ENCODE measurements around the gene LEPR.
A peak's percentile ranks its signal among the peaks of the same experiment; 100 is the strongest.
"Not testable (repeated sequence)": the region's sequence is repeated elsewhere in the genome, so short reads cannot be mapped to it uniquely, and the experiment has no call there.

Gene LEPR

GRCh38 chr1:65440915-65441314, 20.4 kb downstream of the LEPR start:
- no peak for DNase-seq

- DNase-seq = no peak
Observed at GRCh38 chr1:65441464-65441863, 21.0 kb downstream of the LEPR start.

- no peak for DNase-seq
Observed at GRCh38 chr1:65442442-65442841, 22.0 kb downstream of the LEPR start.

GRCh38 chr1:65443647-65444046, 23.2 kb downstream of the LEPR start:
- DNase-seq = no peak

- DNase-seq = no peak
Observed at GRCh38 chr1:65444128-65444640, 23.7 kb downstream of the LEPR start.

GRCh38 chr1:65445837-65446236, 25.4 kb downstream of the LEPR start:
- no peak for DNase-seq

- DNase-seq = no peak
Observed at GRCh38 chr1:65449214-65449823, 28.9 kb downstream of the LEPR start.

- DNase-seq = not testable (repeated sequence)
Observed at GRCh38 chr1:65455678-65456077, 35.2 kb downstream of the LEPR start.

- no peak for DNase-seq
Observed at GRCh38 chr1:65456481-65456880, 36.0 kb downstream of the LEPR start.

GRCh38 chr1:65457868-65458267, 37.4 kb downstream of the LEPR start:
- no peak for DNase-seq

- no peak for DNase-seq
Observed at GRCh38 chr1:65458730-65459396, 38.4 kb downstream of the LEPR start.

- DNase-seq = no peak
Observed at GRCh38 chr1:65459397-65459768, 38.9 kb downstream of the LEPR start.

GRCh38 chr1:65465837-65466236, 45.4 kb downstream of the LEPR start:
- DNase-seq = not testable (repeated sequence)

GRCh38 chr1:65467536-65467935, 47.1 kb downstream of the LEPR start:
- DNase-seq = no peak

- no peak for DNase-seq
Observed at GRCh38 chr1:65469126-65469888, 48.8 kb downstream of the LEPR start.

GRCh38 chr1:65469889-65470340, 49.4 kb downstream of the LEPR start:
- DNase-seq = peak; percentile 79

Data from NCI-H2029 treated with DMSO at 0.1 percent for 48 hours (cell line).